Measurements from ENCODE around the gene ECHDC1.

The ECHDC1 gene

DNA sequence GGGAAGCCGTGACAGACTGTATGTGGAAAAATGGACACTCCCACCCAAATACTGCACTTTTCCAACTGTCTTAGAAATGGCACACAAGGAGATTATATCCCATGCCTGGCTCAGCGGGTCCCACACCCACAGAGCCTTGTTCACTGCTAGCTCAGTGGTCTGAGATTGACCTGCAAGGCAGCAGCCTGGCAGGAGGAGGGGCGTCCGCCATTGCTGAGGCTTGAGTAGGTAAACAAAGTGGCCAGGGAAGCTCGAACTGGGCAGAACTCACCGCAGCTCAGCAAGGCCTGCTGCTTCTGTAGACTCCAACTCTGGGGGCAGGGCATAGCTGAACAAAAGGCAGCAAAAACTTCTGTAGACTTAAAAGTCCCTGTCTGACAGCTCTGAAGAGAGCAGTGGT is 88.1 kb downstream of the ECHDC1 start:
- H4K20me1 ChIP-seq (ENCODE audit: insufficient read depth, low read length): no peaks in the 10 kb centered on the region
- H3K4me3 ChIP-seq (ENCODE audit: low read depth in 1 of 2, low read length in 2 of 2): no peak overlapping the region
- H3K9ac ChIP-seq (ENCODE audit: low read depth, low read length): no peak overlapping the region
- ATAC-seq (ENCODE audit: insufficient read depth, low read depth) (no peak), DNase-seq (no peak)
- no peaks in the 10 kb centered on the region for H3K9me3 ChIP-seq (ENCODE audit: insufficient read depth, low read length, severe bottlenecking)
- no peaks in the 10 kb centered on the region for H3K27me3 ChIP-seq (ENCODE audit: insufficient read depth, low read length, poor library complexity)
- TF ChIP-seq EZH2 (IDR thresholded peaks at IDR 0.05; ENCODE audit: borderline replicate concordance, low read depth, low read length, severe bottlenecking): no peak
- TF ChIP-seq, protein P1, sequence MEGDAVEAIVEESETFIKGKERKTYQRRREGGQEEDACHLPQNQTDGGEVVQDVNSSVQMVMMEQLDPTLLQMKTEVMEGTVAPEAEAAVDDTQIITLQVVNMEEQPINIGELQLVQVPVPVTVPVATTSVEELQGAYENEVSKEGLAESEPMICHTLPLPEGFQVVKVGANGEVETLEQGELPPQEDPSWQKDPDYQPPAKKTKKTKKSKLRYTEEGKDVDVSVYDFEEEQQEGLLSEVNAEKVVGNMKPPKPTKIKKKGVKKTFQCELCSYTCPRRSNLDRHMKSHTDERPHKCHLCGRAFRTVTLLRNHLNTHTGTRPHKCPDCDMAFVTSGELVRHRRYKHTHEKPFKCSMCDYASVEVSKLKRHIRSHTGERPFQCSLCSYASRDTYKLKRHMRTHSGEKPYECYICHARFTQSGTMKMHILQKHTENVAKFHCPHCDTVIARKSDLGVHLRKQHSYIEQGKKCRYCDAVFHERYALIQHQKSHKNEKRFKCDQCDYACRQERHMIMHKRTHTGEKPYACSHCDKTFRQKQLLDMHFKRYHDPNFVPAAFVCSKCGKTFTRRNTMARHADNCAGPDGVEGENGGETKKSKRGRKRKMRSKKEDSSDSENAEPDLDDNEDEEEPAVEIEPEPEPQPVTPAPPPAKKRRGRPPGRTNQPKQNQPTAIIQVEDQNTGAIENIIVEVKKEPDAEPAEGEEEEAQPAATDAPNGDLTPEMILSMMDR (IDR thresholded peaks at IDR 0.05; ENCODE audit: borderline replicate concordance, extremely low read depth, low read length, poor library complexity, severe bottlenecking): no peak
- no peaks in the 10 kb centered on the region for H3K36me3 ChIP-seq (ENCODE audit: insufficient read depth, low read length)
- H3K27ac ChIP-seq (ENCODE audit: low read length): no peak overlapping the region
- no peak overlapping the region for H2AFZ ChIP-seq (ENCODE audit: low read depth, low read length)
- no peaks in the 10 kb centered on the region for H3K79me2 ChIP-seq (ENCODE audit: insufficient read depth, low read length)
- no peaks in the 10 kb centered on the region for H3K4me1 ChIP-seq (ENCODE audit: insufficient read depth, low read length)
- H3K4me2 ChIP-seq (ENCODE audit: insufficient read depth, low read length): no peak overlapping the region

DNA sequence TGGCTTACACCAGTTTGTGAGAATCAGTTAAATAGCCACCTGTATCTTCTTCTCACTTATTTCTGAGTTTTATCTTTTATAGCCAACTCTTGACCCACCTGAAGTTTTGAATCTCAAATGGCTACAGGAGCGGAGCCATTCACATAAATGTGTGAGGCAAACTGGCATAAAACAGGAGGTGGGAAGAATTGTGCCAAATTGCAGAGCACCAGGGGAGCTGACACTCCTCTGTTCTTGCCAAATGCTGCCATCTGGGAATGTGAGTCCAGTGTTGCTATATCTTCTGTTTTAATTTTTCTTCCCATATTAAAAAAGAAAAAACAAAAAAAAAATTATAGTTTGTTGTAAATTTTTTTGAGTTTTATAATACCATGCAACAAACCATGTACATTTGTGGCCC is 93.8 kb downstream of the ECHDC1 start:
- H3K27me3 ChIP-seq (ENCODE audit: insufficient read depth, low read length, poor library complexity): no peaks in the 10 kb centered on the region
- ATAC-seq (ENCODE audit: insufficient read depth, low read depth) (no peak), DNase-seq (no peak)
- H2AFZ ChIP-seq (ENCODE audit: low read depth, low read length): no peak overlapping the region
- TF ChIP-seq, protein P1 (IDR thresholded peaks at IDR 0.05; ENCODE audit: borderline replicate concordance, extremely low read depth, low read length, poor library complexity, severe bottlenecking): no peak
- TF ChIP-seq EZH2 (IDR thresholded peaks at IDR 0.05; ENCODE audit: borderline replicate concordance, low read depth, low read length, severe bottlenecking): no peak
- no peaks in the 10 kb centered on the region for H4K20me1 ChIP-seq (ENCODE audit: insufficient read depth, low read length)
- H3K79me2 ChIP-seq (ENCODE audit: insufficient read depth, low read length): no peaks in the 10 kb centered on the region
- no peak overlapping the region for H3K4me3 ChIP-seq (ENCODE audit: low read depth in 1 of 2, low read length in 2 of 2)
- H3K4me2 ChIP-seq (ENCODE audit: insufficient read depth, low read length): no peak overlapping the region
- H3K4me1 ChIP-seq (ENCODE audit: insufficient read depth, low read length): no peaks in the 10 kb centered on the region
- no peaks in the 10 kb centered on the region for H3K9me3 ChIP-seq (ENCODE audit: insufficient read depth, low read length, severe bottlenecking)
- no peak overlapping the region for H3K27ac ChIP-seq (ENCODE audit: low read length)
- H3K36me3 ChIP-seq (ENCODE audit: insufficient read depth, low read length): no peaks in the 10 kb centered on the region
- no peak overlapping the region for H3K9ac ChIP-seq (ENCODE audit: low read depth, low read length)

DNA sequence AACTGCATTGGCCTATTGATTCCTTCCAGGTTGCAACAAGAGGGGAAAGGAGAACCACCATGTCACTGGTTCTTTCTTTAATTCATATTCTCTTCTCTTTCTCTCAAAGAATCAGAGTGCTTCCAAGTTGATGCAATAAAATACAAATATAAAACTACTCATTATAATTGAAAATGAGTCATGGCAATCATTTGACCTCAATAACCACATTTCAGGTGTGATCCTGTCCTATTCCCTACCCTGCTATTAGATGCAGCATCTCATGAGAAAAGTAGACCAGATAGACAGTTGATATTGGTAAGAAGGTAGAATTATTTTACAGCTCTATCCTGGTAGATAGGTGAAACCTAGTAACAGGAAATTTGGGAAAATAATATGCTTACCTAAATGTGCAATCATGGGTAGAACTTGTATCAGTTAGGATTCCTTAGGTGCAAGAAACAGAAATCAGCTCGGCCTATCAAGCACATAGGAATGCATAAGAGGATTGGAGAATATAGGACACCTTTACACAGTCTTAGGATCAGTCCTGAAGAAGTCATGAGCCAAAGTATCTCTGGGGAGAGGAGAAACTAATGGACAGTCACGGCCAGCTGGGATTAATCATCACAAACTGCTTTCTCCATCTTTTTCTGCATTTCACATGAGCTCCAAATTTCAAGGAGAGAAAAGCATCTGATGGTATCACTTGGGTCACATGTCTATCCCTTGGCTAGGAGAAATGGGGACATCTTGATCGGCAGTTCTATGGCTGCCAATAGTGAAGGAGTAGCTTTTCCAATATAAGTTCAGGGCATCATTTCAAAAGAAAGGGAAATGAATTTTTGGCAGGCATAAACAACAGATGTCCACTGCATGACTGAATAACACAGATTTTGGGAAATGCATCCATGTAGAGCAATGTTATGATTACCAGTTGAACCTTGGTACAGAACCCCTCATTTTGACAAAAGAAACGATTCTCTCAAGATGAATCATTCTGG is 96.0 kb downstream of the ECHDC1 start:
- Histone ChIP-seq H2AFZ (ENCODE audit: low read depth, low read length) (no peak overlapping the region), H3K9ac (ENCODE audit: low read depth, low read length) (no peak overlapping the region)

DNA sequence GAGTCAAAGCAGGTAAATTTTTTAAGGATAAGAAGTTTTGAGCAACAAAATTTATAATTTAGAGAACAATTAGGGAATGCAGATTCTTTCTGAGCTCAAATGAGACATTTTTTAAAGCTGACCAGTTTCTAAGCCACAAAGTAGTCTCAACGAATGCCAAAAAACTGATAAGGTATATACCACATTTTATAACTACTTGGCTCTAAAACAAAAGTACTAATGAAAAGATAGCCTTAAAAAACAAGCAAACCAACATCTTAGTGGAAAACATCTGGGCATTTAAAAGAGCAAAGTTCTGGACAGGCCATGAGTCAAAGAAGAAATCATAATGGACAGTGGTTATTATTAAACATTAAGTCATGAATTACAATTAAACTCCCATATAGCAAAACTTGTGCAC is 99.9 kb downstream of the ECHDC1 start:
- Histone ChIP-seq H2AFZ (ENCODE audit: low read depth, low read length) (no peak overlapping the region), H4K20me1 (ENCODE audit: insufficient read depth, low read length) (no peaks in the 10 kb centered on the region), H3K4me1 (ENCODE audit: insufficient read depth, low read length) (no peaks in the 10 kb centered on the region), H3K79me2 (ENCODE audit: insufficient read depth, low read length) (no peaks in the 10 kb centered on the region), H3K9me3 (ENCODE audit: insufficient read depth, low read length, severe bottlenecking) (no peaks in the 10 kb centered on the region), H3K36me3 (ENCODE audit: insufficient read depth, low read length) (no peaks in the 10 kb centered on the region), H3K9ac (ENCODE audit: low read depth, low read length) (no peak overlapping the region), H3K4me3 (ENCODE audit: low read depth in 1 of 2, low read length in 2 of 2) (no peak overlapping the region), H3K27ac (ENCODE audit: low read length) (no peak overlapping the region), H3K27me3 (ENCODE audit: insufficient read depth, low read length, poor library complexity) (no peaks in the 10 kb centered on the region), H3K4me2 (ENCODE audit: insufficient read depth, low read length) (no peak overlapping the region)
- DNase-seq (no peak), ATAC-seq (ENCODE audit: insufficient read depth, low read depth) (no peak)
- TF ChIP-seq EZH2 (IDR thresholded peaks at IDR 0.05; ENCODE audit: borderline replicate concordance, low read depth, low read length, severe bottlenecking): no peak
- TF ChIP-seq, protein P1 (IDR thresholded peaks at IDR 0.05; ENCODE audit: borderline replicate concordance, extremely low read depth, low read length, poor library complexity, severe bottlenecking): no peak

More for the DNA sequence above, 96.0 kb downstream of the ECHDC1 start:
- ATAC-seq (ENCODE audit: insufficient read depth, low read depth): no peak
- H3K4me1 ChIP-seq (ENCODE audit: insufficient read depth, low read length): no peaks in the 10 kb centered on the region
- H3K27me3 ChIP-seq (ENCODE audit: insufficient read depth, low read length, poor library complexity): no peaks in the 10 kb centered on the region
- no peaks in the 10 kb centered on the region for H3K79me2 ChIP-seq (ENCODE audit: insufficient read depth, low read length)
- H3K4me3 ChIP-seq (ENCODE audit: low read depth in 1 of 2, low read length in 2 of 2): no peak overlapping the region
- H3K9me3 ChIP-seq (ENCODE audit: insufficient read depth, low read length, severe bottlenecking): no peaks in the 10 kb centered on the region
- no peaks in the 10 kb centered on the region for H4K20me1 ChIP-seq (ENCODE audit: insufficient read depth, low read length)
- DNase-seq: no peak
- no peak overlapping the region for H3K27ac ChIP-seq (ENCODE audit: low read length)
- H3K4me2 ChIP-seq (ENCODE audit: insufficient read depth, low read length): no peak overlapping the region
- H3K36me3 ChIP-seq (ENCODE audit: insufficient read depth, low read length): no peaks in the 10 kb centered on the region
- TF ChIP-seq EZH2 (IDR thresholded peaks at IDR 0.05; ENCODE audit: borderline replicate concordance, low read depth, low read length, severe bottlenecking): no peak

Measured in DND-41 (cell line).